IPS DF 6.9 (cell line): ENCODE data around the gene ARMC10.
A peak's percentile ranks its signal among the peaks of the same experiment; 100 is the strongest.
"Not testable (repeated sequence)": the region's sequence is repeated elsewhere in the genome, so short reads cannot be mapped to it uniquely, and the experiment has no call there.

Experiments
- DNase-seq: peaks from one replicate; pipeline ENCODE4 v3.0.0-alpha.2; 2013; ENCODE audit warnings: low read depth, low spot score
- H3K27ac ChIP-seq: one replicate; pipeline ENCODE4 v1.5.1; 2013; ENCODE audit warnings: low read length, control low read depth
- H3K27me3 ChIP-seq: 2 replicates; pipeline ENCODE4 v1.6.1; 2013; ENCODE audit warnings: mild to moderate bottlenecking, low read length; ENCODE audit not compliant: control insufficient read depth, insufficient read depth
- H3K36me3 ChIP-seq: 2 replicates; pipeline ENCODE4 v1.6.1; 2013; ENCODE audit warnings: low read length; ENCODE audit not compliant: control insufficient read depth, insufficient read depth
- H3K4me1 ChIP-seq: 2 replicates; pipeline ENCODE4 v1.6.1; 2013; ENCODE audit warnings: low read length; ENCODE audit not compliant: control insufficient read depth, insufficient read depth
- H3K4me3 ChIP-seq: 2 replicates; pipeline ENCODE4 v1.5.1; 2013; ENCODE audit warnings: mild to moderate bottlenecking, low read length
- H3K9me3 ChIP-seq: 2 replicates; pipeline ENCODE4 v1.6.1; 2013; ENCODE audit warnings: low read length, inconsistent platforms; ENCODE audit not compliant: control insufficient read depth, insufficient read depth
- WGBS: extraction: QIAGEN DNeasy Blood & Tissue Kit; methylation state at CpG from one replicate; pipeline ENCODE4 v1.1.7; 2013; ENCODE audit warnings: mixed read lengths, missing lambda C conversion rate; ENCODE audit not compliant: insufficient read length, insufficient coverage; 5-methylcytosine and 5-hydroxymethylcytosine counted together

The ARMC10 gene

GRCh38 chr7:103140061-103140460 lies 65.1 kb downstream of the ARMC10 start:
- no peaks in the 10 kb centered on the region for H3K27me3 ChIP-seq
- H3K9me3 ChIP-seq: no peaks in the 10 kb centered on the region
- no peak overlapping the region for H3K4me3 ChIP-seq
- no peaks in the 10 kb centered on the region for H3K36me3 ChIP-seq
- H3K4me1 ChIP-seq: no peaks in the 10 kb centered on the region; the same call in 1 of the 2 replicates
- DNase-seq: no peak
- no peak overlapping the region for H3K27ac ChIP-seq
- no CpG with 5 or more reads among the region's 2 CpGs for WGBS

- Histone ChIP-seq H3K4me3 (no peak overlapping the region), H3K4me1 (no peaks in the 10 kb centered on the region; the same call in 1 of the 2 replicates), H3K27ac (no peak overlapping the region), H3K36me3 (no peaks in the 10 kb centered on the region), H3K9me3 (no peaks in the 10 kb centered on the region), H3K27me3 (no peaks in the 10 kb centered on the region)
- no peak for DNase-seq
- no CpG with 5 or more reads among the region's 2 CpGs for WGBS
Observed at GRCh38 chr7:103140685-103141084, 65.7 kb downstream of the ARMC10 start.

GRCh38 chr7:103141753-103142404 lies 66.9 kb downstream of the ARMC10 start:
- no peaks in the 10 kb centered on the region for H3K4me1 ChIP-seq
- H3K36me3 ChIP-seq: no peaks in the 10 kb centered on the region
- no CpG with 5 or more reads among the region's 8 CpGs for WGBS
- H3K27ac ChIP-seq: no peak overlapping the region
- no peak for DNase-seq
- H3K9me3 ChIP-seq: no peaks in the 10 kb centered on the region
- H3K27me3 ChIP-seq: no peaks in the 10 kb centered on the region
- no peak overlapping the region for H3K4me3 ChIP-seq

- Histone ChIP-seq H3K36me3 (no peaks in the 10 kb centered on the region), H3K4me3 (no peak overlapping the region), H3K4me1 (no peaks in the 10 kb centered on the region), H3K27ac (no peak overlapping the region), H3K27me3 (no peaks in the 10 kb centered on the region), H3K9me3 (no peaks in the 10 kb centered on the region)
- WGBS: no CpG with 5 or more reads among the region's 1 CpG
- DNase-seq: no peak
Observed at GRCh38 chr7:103142494-103142893, 67.6 kb downstream of the ARMC10 start.

GRCh38 chr7:103143868-103144267 lies 68.9 kb downstream of the ARMC10 start:
- Histone ChIP-seq H3K27me3 (no peaks in the 10 kb centered on the region), H3K36me3 (no peaks in the 10 kb centered on the region), H3K4me3 (no peak overlapping the region), H3K9me3 (no peaks in the 10 kb centered on the region), H3K4me1 (no peaks in the 10 kb centered on the region), H3K27ac (no peak overlapping the region)
- DNase-seq: no peak
- no CpG with 5 or more reads among the region's 1 CpG for WGBS

GRCh38 chr7:103144754-103145153 lies 69.8 kb downstream of the ARMC10 start:
- not testable (repeated sequence) for H3K4me3 ChIP-seq, H3K4me1 ChIP-seq, H3K36me3 ChIP-seq, DNase-seq, H3K27ac ChIP-seq, H3K27me3 ChIP-seq, H3K9me3 ChIP-seq
- WGBS: 100% methylated on average over 1 of the region's 2 CpGs

GRCh38 chr7:103148131-103148993 lies 73.4 kb downstream of the ARMC10 start:
- no peak overlapping the region for H3K27ac ChIP-seq
- no peak for DNase-seq

More at GRCh38 chr7:103148131-103148993, 73.4 kb downstream of the ARMC10 start:
- H3K4me1 ChIP-seq: no peaks in the 10 kb centered on the region; the same call in 1 of the 2 replicates
- H3K27me3 ChIP-seq: no peaks in the 10 kb centered on the region; the same call in 1 of the 2 replicates
- H3K9me3 ChIP-seq: no peaks in the 10 kb centered on the region
- H3K4me3 ChIP-seq: peak overlapping the region; percentile 83
- H3K36me3 ChIP-seq: no peaks in the 10 kb centered on the region
- WGBS: no CpG with 5 or more reads among the region's 13 CpGs
